ENCODE measurements around the gene SH3BP4. TPM values are rescaled to one million over a fixed set of nuclear protein-coding genes. Genes with fewer than 3 reads are reported as not detected.

Gene SH3BP4
- total RNA-seq, 4 donors from 2014 or later: 29.1 to 57.8 (median 42.6) TPM

DNA sequence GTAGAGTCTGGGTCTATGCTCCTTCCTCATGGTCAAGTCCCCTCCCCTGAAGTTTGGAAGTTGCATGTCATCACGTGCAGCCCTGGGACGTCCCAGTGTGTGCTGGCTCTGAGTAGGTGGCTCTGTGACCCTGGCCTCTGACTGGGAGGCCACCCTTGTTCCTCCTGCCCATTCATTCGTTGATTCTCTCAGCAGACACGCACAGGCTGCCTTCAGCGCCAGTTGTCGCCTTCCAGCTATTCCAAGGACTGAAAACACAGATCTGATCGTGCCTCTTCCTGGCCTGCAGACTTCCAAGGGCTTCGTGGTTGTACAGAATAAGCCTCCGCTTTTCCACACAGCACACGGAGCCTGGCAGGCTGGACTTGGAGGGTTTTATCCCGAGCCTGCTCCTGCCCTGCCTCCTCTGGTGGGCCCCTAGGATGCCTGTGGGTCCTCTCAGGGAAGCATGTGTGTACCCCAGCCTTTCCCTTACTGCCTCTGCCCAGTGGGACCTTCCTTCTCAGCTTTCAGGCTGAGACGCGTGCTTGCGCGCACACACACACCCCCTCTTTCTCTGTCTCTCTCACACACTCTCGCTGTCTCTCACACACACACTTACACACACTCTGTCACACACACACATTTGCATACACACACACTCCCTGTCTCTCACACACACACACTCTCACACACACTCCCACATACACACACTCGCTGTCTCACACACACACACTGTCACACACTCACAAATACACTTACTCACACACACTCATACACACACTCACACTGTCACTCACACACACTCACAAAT is 17.7 kb downstream of the SH3BP4 start:
- intact Hi-C loops (cut with DNase I; ENCODE audit: low total_unique reads): no loop called here
- no peak overlapping the region for H3K4me3 ChIP-seq (ENCODE audit: low read depth, poor library complexity, severe bottlenecking)
- WGBS, 2 donors: 72 to 73% methylated on average over 17 of the region's 17 CpGs
- TF ChIP-seq, protein P1, sequence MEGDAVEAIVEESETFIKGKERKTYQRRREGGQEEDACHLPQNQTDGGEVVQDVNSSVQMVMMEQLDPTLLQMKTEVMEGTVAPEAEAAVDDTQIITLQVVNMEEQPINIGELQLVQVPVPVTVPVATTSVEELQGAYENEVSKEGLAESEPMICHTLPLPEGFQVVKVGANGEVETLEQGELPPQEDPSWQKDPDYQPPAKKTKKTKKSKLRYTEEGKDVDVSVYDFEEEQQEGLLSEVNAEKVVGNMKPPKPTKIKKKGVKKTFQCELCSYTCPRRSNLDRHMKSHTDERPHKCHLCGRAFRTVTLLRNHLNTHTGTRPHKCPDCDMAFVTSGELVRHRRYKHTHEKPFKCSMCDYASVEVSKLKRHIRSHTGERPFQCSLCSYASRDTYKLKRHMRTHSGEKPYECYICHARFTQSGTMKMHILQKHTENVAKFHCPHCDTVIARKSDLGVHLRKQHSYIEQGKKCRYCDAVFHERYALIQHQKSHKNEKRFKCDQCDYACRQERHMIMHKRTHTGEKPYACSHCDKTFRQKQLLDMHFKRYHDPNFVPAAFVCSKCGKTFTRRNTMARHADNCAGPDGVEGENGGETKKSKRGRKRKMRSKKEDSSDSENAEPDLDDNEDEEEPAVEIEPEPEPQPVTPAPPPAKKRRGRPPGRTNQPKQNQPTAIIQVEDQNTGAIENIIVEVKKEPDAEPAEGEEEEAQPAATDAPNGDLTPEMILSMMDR (IDR thresholded peaks at IDR 0.05): no peak
- no peak for TF ChIP-seq POLR2A (IDR thresholded peaks at IDR 0.05)
- DNase-seq (ENCODE audit: low spot score in 2 of 2): no peak

DNA sequence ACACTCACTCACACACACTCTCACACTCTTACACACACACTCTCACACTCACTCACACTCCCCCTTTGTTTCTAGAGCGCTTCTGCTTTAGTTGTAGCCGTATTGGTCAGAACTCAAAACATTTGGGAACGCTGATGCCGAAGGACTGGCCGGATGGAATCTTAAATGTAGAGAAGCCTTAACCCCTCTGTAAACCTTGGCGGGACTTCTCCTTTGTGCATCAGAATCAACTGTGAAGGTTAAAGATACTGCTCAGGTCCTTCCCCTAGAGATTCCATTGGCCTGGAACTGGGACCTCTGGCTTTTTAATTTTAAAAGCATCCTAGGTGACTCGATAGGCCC is 18.3 kb downstream of the SH3BP4 start:
- DNase-seq (ENCODE audit: low spot score in 2 of 2): no peak
- no peak for TF ChIP-seq POLR2A (IDR thresholded peaks at IDR 0.05)
- TF ChIP-seq, protein P1 (IDR thresholded peaks at IDR 0.05): no peak
- WGBS, 2 donors: 74 to 80% methylated on average over 7 of the region's 7 CpGs
- intact Hi-C loops (cut with DNase I; ENCODE audit: low total_unique reads): no loop called here
- no peak overlapping the region for H3K4me3 ChIP-seq (ENCODE audit: low read depth, poor library complexity, severe bottlenecking)

DNA sequence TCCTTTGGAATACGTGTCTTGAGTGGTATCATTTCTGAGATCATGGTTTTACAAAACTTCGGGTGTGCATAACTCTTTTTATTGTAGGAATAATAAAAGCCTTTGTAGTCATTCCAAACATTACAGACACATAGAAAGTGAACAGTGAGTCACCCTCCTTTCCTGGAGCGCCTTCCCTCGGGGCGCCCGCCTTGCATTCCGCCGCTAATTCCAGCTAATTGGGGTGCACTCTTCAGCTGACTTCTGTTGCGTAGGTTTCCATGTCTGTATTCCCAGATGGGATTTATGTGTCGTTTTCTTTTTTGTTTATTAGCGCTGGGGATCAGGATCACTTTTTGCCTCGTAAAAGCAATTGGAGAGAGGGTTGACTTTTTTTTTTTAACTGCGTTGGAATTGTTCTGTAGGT is 18.7 kb downstream of the SH3BP4 start:
- intact Hi-C loops (cut with DNase I; ENCODE audit: low total_unique reads): no loop called here
- 31 to 44% methylated on average over 13 of the region's 13 CpGs for WGBS, 2 donors
- H3K4me3 ChIP-seq (ENCODE audit: low read depth, poor library complexity, severe bottlenecking): no peak overlapping the region
- TF ChIP-seq, protein P1 (IDR thresholded peaks at IDR 0.05): no peak
- no peak for TF ChIP-seq POLR2A (IDR thresholded peaks at IDR 0.05)
- DNase-seq (ENCODE audit: low spot score in 2 of 2): no peak

DNA sequence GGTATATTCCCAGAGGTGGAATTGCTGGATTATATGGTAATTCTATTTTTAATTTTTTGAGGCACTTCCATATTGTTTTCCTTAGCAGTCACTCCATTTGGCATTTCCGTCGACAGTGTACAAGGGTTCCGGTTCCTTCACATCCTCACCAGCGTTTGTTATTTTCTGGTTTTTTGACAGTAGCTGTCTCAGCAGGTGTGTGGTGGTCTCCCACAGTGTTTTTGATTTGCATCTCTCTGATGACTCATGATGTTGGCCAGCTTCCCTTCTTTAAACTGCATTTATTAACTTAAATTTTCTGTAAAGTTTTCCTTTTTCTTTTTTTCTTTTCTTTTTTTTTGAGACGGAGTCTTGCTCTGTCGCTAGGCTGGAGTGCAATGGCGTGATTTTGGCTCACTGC is 19.7 kb downstream of the SH3BP4 start:
- TF ChIP-seq, protein P1 (IDR thresholded peaks at IDR 0.05): no peak
- TF ChIP-seq POLR2A (IDR thresholded peaks at IDR 0.05): no peak
- 91 to 95% methylated on average over 7 of the region's 7 CpGs for WGBS, 2 donors
- H3K4me3 ChIP-seq (ENCODE audit: low read depth, poor library complexity, severe bottlenecking): no peak overlapping the region
- DNase-seq (ENCODE audit: low spot score in 2 of 2): no peak
- intact Hi-C loops (cut with DNase I; ENCODE audit: low total_unique reads): no loop called here

DNA sequence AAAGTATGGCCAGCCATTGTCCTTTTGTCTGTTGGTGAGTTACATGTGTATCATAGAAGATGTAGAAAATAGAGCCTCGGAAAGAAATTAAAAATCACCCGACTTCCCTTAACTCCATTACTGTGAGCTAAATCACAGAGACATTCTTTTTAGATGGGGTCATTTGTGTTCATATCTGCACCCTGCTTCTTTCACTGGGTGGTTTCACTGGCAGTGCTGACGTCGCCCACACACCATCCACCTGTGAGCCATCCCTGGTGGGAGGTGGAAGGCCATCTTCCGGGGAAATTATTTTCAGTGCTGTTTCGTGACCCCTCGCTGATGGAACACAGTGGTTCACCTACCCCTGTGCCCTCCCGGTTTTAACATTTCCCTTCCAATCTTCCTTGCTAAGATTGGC is 21.2 kb downstream of the SH3BP4 start:
- no peak for DNase-seq (ENCODE audit: low spot score in 2 of 2)
- TF ChIP-seq, protein P1 (IDR thresholded peaks at IDR 0.05): no peak
- intact Hi-C loops (cut with DNase I; ENCODE audit: low total_unique reads): no loop called here
- no peak overlapping the region for H3K4me3 ChIP-seq (ENCODE audit: low read depth, poor library complexity, severe bottlenecking)
- 88 to 92% methylated on average over 8 of the region's 8 CpGs for WGBS, 2 donors
